ENCODE results near the gene RRN3.
"Not testable (repeated sequence)": the region's sequence is repeated elsewhere in the genome, so short reads cannot be mapped to it uniquely, and the experiment has no call there.

Gene RRN3

DNA sequence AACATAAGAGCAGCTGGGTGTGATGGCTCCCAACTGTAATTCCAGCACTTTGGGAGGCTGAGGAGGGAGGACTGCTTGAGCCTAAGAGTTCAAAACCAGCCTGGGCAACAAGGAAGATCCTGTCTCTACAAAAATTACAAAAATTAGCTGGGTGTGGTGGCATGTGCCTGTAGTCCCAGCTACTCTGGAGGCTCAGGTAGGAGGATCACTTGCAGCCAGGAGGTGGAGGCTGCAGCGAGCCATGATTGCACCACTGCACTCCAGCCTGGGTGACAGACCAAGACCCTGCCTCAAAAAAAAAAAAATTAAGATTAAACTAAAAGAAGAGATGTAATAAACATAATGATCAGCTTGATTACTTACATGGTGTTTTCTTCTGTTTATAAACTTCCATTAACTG lies 43.6 kb downstream of the RRN3 start:
- not testable (repeated sequence) for DNase-seq

DNA sequence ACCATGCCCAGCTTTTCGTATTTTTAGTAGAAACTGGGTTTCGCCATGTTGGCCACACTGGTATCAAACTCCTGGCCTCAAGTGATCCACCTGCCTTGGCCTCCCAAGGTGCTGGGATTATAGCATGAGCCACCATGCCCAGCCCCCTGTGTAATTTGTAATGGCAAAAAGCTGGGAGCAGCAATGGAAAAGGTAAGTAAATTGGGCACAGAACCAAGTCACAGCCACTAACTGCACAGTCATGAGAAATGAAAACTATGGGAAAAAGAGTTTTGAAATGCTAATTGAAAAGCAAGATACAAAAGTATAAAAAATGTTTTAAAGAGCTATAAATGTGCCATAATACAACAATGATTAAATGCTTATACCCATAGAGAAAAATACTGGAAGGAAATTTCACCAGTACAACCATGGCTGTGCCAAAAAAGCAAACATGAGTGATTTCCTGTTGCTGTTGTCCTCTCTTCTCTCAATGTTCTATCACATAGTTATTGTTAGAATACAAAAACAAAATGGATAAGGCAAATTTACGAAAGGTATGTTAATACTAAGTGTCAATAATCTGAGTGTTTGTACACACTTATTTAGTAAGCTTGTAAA lies 44.4 kb downstream of the RRN3 start:
- DNase-seq = no peak

DNA sequence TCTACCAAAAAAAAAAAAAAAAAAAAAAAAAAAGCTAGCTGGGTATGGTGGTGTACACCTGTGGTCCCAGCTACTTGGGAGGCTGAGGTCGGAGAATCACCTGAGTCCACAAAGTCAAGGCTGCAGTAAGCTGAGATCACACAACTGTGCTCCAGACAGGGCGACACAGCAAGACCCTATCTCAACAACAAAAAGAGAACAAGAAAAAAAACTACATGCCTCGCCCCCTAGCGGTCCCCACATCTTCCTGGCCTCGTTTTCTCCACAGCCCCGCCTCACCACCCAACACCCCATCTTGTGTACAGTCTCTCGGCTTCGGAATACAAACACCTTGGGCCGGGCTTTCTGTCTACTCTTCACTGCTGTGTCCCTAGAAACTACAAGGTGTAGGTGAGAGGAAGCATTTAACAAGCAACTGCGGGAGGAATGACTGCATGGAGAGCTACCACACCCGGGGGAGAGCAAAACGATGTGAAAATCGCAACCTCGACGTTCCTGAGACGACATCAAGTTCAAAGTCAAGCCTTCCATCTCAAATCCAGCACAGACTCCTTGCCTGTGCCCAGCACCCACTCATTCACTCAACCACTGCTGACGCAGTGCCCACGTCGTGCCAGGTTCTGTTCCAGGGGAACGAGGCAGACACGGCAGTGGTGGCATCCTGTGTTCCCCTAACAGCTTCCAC lies 47.2 kb downstream of the RRN3 start:
- DNase-seq = no peak

DNA sequence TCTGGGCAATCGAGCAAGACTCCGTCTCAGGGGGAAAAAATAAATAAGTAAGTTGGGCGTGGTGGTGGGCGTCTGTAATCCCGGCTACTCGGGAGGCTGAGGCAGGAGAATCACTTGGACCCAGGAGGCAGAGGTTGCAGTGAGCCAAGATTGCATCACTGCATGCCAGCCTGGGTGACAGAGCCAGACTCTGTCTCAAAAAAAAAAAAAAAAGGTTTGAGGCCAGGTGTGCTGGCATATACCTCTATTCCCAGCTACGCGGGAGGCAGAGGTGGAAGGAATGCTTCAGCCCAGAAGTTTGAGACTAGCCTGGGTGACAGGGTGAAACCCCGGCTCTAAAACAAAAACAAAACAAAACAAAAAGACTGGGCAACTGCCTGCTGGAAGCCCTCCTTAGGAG lies 48.8 kb downstream of the RRN3 start:
- DNase-seq = not testable (repeated sequence)

DNA sequence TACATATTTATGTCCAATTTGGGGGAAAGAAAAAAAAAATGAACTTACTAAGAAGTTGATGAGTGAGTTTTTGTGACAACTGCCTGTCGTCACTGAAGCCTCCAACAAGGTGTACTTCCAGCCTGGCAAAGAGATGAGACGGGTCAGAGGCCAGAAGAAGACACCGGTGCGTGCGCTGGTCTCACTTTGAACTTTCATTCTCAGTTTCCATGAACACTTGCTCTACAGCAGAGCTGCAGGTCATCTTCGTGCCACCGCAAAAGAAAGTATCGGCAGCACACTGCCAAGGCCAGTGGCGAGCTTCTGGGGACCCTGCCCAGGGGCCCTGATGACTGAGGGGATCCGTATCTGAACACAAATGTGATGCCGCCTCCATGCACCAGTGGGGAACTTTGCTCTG lies 49.8 kb downstream of the RRN3 start:
- no peak for DNase-seq

DNA sequence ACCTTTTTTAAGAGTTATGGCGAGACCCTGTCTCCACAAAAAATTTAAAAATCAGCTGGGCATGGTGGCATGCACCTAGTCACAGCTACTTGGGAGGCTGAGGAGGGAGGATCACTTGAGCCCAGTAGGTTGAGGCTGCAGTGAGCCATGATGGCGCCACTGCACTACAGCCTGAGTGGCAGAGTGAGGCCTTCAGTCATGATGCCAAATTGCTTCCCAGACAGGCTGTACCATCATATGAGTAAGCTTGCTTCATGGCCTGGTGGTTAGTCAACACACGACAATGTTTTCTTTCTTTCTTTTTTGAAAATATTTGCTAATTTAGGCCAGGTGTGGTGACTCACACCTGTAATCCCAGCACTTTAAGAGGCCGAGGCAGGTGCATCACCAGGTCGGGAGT lies 50.7 kb downstream of the RRN3 start:
- no peak for DNase-seq

DNA sequence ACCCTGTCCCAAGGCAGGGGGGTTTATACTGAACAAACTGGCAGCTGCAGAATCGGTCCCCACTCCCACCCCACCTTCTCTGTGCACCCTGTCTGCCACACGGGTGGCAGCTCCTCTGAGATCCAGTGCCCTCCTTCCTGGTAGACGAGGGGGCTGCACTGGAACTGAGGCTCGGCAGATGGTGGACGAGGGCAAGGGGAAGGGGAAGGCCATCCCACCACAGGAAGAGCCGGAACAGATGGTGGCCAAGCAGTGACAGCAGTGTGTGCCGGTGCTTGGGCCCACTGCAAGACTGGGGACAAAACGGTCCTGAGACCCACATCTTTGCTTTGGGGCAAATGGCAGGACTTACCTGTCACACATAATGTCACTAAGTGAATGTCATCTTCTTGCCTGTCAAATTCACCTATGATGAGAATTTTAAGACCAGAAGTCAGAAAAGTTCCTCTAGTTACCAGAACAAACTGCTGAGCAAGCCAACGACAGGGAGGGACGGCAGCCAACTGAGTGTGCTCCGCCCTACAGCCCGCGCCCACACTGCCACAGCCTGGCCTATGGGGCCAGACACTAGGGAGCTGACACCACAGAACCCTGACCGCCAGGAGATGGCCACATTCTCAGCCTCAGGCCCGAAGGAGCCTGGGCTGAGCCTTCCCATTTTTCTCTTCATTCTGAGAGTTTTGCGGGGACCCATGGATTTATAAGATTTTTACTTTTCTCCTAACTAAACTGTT lies 52.6 kb downstream of the RRN3 start:
- DNase-seq = no peak

DNA sequence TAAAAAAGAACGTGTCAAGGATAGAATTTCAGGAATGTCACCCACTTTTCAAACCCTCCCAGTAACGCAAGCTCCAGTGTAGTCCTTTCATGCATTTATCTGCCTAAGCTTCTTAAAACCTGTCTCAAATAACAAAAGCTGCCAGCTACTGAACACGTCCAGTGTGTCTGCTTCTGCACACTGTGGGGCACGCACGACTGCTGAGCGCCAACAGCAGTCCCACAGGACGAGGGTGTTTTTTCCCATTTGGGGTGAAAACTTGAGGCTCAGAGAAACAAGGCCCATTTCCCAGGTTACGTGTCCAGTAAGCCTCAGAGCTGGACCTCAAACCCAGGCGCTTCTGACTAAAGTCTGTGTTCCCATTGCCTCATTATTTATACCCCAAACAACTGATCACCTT lies 55.4 kb downstream of the RRN3 start:
- DNase-seq = no peak

DNA sequence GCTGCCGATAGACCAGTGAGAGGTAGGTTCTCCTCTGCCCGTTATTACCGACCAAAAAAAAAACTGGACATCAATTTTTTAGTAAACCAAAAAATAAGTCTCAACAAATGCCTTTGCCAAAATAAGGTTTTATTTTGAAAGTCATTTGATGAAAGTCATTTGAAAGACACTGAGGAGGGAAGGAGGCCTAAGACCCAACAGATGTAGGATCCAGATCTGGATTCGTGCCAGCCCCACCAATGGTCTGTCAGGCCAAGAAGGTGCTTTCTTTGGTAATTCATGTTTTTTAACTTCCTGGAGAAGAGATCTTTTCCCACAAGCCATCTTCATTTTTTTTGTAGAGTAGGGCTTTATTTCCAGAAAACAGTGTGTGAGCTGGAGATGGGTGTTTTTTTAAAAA lies 56.3 kb downstream of the RRN3 start:
- no peak for DNase-seq

DNA sequence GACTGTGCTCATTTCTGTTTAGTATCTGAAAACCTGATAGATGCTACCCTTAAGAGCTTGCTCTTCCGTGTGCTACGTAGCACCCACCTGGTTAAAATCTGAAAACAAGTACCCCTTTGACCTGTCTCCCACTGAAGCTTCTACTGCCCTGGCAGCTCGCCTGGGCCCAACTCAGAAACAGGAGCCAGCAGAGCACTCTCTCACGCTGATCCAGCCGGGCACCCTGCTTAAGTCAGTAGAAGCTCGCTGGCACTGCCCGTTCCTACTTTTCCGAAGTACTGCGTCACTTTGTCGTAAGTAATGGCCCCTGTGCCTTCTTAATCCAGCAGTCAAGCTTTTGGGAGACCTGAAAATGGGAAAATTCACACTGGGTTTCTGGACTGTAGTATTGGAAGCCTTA lies 57.1 kb downstream of the RRN3 start:
- DNase-seq = no peak

DNA sequence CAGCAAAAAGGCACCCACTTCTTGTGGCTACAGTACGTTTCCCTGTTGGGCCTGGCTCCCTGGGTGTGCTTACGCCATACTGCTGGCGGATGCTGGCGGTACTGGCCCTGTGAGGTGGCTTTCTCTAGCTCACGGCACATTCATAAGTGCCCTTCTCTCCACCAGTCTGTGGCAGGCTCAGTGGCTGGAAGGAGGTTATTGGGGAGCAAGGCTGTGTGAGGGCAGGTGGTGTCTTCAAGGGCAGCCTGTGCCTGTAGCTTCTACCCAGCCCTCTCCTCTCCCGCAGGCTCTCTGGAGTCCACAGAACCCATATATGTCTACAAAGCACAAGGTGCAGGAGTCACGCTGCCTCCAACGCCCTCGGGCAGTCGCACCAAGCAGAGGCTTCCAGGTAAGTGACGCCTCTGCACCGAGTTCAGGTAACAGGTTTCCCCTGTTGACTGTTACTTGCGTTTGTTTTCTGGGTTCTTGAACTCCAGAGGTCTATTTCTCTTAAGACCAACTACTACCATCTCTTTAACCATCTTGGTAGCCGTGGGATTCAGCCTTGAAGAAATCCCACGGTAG lies 58.8 kb downstream of the RRN3 start:
- no peak for DNase-seq

DNA sequence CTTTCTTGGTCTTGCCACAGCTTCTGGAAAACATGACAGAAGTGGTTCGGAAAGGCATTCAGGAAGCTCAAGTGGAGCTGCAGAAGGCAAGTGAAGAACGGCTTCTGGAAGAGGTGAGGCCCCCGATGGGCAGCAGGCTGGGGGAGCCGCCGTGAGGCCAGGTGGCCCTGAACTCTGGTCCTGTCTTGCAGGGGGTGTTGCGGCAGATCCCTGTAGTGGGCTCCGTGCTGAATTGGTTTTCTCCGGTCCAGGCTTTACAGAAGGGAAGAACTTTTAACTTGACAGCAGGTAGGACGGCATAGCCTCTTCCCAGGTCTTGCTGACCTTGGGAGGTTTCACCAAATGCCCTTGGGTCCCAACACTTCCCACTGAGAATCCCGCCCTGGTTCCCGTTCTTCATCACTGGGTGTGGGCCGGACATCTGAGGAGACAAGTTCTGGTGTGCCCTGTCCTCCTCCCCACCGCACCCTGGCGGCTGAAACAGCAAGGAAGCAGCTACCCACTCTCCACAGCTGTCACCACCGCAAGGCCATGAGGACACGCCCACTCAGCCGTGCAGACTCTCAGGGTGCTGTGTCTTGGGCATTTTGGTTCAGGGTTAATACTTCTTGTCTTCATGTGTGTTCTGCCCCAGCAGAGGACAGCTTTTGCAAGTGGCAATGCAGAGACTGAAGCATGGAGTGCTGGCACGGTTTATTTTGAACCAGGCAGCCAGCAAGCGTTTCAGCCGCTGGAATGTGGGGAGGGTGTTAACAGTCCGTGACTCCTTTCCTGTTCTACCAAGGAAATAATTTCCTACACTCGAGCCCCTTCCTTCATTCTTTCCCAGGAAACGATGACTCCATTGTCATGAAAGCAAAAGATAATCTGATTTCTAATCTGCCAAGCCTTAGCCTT lies 59.6 kb downstream of the RRN3 start:
- DNase-seq = no peak

DNA sequence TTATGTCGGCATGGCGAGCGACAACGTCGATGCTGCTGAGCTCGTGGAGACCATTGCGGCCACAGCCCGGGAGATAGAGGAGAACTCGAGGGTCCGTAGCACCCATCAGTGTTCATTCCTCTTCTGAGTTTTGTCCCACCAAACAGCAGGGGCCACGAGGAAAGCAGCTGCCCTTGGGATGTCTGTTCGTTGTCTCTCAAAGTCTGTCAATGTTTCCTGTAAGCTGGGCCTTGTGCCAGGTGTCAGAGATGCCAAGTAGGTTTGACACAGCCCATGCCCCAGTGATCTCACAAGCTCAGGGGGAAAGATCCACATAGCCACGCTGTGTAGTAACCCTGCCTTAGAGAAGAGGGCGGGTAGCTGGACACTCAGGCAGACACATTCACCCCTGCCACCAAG lies 60.8 kb downstream of the RRN3 start:
- no peak for DNase-seq

DNA sequence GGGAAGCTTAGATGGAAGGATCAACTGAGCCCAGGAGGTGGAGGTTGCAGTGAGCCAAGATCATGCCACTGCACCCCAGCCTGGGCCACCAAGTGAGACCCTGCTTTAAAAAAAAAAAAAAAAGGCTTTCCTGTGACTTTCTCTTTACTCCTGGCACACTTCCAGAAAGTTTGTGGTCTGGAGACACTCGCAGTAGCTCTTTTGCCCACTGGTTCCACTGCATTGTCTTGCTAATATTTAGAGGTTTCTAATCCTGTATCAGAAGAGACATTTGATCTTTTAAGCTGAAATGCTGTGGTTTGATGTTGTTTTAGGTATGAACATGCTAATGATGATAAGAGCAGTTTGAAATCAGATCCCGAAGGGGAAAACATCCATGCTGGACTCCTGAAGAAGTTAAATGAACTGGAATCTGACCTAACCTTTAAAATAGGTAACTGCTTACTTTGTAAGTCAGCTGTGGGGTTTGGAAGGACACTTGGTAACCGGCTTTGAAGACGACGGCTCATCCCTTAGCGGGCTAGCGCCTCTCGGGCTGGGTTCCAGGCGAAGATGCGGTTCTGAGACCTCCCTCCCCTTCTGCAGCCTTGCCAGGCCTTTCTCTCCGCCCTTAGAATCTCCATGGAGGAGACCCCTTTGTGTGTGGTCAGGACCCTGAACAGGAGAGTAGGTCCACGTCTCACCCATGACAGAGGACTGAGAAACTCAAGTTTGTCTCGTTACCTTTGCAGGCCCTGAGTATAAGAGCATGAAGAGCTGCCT lies 61.3 kb downstream of the RRN3 start:
- DNase-seq = no peak

DNA sequence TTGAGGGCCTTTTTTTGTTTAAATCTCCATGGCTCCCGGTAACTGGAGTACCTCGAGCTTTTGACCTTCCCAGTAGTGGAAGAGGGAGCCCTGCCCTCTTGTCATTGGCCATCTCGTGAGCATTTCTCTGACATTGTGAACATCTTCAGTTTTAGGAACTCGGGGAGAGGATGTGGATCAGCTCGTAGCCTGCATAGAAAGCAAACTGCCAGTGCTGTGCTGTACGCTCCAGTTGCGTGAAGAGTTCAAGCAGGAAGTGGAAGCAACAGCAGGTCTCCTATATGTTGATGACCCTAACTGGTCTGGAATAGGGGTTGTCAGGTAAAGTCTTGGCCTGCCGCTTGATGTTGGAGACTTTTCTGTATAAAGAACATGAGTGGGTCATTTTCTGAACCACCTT lies 62.5 kb downstream of the RRN3 start:
- no peak for DNase-seq

DNA sequence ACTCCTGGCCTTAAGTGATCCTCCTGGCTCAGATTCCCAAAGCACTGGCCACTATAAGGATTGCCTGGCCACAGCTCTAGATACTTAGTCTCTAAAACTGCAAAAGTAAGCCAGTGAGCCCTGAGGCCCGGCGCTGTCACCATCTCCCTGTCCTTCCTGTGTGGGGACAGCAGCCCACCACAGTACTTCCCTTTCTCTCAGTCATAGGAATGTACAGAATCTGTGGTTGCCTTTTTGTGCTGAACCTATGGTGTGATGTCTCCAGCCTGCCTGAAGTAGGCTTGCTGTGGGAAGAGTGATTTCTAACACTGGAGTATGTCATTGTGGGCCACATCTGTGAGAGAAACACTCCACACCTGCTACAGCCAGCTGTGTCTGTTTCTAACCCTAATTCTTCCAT lies 62.9 kb downstream of the RRN3 start:
- DNase-seq = no peak

DNA sequence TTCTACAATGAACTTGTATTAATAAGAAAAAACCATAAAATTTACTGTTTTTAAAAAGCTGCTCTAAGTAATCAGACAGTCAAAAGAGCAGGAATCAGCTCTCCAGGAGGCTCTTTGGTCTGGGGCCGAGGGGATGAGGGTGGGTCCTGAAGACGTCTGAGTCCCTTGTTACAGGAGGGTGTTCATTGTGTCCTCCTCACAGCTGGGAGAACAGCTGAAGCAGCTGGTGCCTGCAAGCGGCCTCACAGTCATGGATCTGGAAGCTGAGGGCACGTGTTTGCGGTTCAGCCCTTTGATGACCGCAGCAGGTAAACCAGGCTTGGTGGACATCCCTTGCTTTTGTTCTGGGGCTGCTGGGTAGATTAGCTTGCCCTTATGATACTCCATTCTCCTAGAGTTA lies 64.3 kb downstream of the RRN3 start:
- DNase-seq = not testable (repeated sequence)

DNA sequence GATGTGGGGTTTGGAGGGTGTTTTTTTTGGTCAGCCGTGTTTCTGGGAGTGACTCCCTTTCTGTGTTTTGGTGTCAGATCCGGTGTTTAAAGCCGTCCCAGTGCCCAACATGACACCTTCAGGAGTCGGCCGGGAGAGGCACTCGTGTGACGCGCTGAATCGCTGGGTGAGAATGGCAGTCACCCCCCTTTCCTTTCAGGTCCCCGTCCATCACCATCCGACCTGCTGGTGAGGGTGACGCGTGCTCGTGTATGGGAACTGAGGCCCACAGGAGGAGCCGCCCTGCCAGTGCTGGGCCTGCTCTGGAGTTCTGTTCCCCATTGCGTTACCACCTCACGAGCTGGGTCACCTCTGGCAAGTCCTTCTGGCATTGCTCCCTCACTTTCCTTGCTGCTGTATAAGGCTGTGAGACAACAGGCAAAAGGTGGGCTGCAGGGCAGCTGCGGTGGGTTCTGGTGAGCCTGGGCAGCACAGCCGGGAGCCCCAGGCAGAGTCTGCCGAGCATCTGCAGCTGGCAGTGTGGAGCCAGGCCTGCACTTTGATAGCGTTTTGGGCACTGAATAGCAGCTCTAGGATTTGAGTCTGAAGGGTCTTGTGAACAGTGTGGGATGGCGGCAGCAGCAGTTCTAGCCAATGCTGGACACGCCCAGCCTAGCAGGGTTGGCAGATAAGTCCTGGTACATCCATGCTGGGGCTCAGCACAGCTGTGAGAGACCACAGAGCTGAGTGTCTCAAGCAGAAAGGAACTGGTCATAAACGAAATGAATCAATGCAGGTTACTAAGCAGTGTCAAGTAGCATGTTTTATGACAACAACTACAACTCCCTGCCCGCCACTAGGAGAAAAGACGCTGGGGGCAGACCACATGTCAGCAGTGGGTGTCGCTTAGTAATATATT lies 65.0 kb downstream of the RRN3 start:
- not testable (repeated sequence) for DNase-seq

DNA sequence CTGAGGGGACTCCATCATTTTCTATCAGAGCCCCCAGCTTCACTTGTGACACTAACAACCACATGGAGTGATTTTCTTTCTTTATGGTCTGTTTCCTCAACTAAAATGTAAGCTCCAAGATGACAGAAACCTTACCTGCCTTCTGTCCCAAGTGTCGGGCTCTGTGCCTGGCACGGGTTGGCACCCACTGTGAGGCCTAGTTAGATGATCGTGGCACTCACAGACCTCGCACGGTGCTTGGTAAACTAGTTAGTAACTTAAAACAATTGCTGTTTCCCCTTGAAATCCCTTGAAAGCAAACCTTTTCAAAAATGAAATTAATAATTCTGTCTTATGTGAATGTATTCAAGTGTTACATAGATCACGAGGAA lies 65.7 kb downstream of the RRN3 start:
- not testable (repeated sequence) for DNase-seq

DNA sequence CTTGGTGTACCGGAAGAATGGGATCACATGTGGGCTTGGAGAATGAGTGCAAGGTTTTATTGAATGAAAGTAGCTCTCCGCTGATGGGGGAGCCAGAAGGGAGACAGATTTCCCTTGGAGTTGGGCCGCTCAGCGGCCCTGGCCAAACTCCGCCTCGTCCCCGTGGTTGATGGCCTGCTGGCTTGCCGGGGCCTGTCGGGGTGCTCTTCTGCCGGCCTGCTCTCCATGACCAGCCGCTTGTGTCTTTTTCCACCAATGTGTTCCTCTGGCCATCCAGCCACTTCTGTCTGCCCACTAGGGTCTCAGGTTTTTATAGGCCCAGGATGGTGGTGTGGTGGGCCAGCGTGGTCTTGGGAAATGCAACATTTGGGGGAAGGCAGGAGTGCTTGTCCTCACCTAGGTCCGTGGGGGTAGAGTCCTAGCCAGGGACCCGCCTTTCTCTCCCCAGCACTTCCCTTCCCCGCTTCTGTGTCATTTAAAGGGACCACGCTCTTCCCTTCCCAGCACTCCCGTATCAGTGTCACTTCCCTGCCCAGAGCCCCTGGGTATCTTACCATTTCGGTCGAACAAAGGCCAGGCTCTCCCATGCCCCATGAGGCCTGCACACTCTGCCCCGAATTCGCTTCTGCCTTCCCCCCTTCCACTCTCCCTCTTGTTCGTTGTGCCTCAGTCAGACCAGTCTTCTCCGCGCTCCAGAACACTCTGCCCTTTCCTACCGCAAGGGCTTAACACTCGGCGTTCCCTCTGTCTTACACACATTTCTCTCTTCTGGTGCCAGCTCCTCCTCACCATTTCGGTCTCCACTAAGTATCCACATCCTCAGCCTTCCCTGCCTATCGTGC lies 66.3 kb downstream of the RRN3 start:
- DNase-seq = not testable (repeated sequence)
